ENCODE results near the gene TTC12. TPM values are rescaled to one million over a fixed set of nuclear protein-coding genes. Genes with fewer than 3 reads are reported as not detected.

TTC12 gene
- total RNA-seq, 2 experiments from 2014 or later: 14.2 to 14.3 TPM

DNA sequence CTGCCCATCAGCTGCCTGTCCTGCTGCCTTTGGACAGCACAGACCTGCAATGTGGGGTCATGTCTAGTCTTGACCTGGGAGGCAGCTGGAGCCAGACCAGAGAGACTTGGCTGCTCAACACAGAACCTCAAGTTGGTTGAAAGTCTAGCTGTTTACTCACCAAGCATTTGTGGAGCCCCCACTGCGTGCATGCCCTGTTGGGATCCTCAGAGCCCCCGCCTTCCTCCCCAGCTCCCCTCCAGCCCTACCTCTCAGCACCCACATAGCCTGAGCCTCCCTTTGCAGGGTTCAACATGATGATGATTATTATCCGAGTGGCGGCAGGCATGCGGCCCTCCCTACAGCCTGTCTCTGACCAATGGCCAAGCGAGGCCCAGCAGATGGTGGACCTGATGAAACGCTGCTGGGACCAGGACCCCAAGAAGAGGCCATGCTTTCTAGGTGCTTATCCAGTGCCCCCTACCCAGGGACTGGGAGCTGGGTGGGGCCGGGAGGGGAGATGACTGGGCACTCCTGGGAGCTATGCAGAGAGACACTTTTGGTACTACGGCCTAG lies 81.5 kb downstream of the TTC12 start:
- ChIA-PET CTCF (no interaction called here), POLR2A (no interaction called here)

DNA sequence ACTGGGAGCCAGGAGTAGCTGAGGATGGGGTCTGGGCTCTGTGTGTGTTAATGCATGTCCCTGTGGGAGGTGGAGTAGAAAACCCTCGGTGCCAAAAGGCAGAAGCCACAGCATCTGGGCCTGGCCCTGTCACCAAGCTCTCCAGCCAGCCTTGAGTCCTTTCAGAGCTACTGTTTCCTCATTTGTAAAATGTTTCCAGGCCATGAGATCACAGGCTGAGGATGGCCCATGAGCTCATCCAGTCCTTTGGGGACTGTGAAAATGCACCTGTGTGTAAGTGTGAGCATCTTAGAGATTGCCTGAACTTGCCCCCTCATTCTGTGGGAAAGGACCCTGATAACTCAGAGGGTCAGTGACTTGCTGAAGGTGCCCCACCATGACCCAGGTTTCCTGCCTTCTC lies 82.3 kb downstream of the TTC12 start:
- ChIA-PET POLR2A (no interaction called here), CTCF (no interaction called here)

DNA sequence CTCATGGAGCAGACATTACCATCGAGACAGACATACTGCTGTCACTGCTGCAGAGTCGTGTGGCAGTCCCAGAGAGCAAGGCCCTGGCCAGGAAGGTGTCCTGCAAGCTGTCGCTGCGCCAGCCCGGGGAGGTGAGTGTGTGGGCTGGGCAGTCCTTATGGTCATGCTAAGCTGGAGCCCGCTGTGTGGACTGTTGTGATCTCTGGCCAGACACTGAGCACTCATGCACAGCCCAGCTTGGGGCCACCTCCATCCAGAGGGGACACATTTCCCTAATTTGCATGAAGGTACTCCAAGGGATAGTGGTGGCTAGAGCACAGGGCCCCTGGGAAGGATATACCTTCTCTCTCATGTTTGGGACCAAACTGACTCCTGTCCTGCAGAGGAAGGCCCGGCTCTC lies 82.8 kb downstream of the TTC12 start:
- CTCF ChIA-PET: no interaction called here

DNA sequence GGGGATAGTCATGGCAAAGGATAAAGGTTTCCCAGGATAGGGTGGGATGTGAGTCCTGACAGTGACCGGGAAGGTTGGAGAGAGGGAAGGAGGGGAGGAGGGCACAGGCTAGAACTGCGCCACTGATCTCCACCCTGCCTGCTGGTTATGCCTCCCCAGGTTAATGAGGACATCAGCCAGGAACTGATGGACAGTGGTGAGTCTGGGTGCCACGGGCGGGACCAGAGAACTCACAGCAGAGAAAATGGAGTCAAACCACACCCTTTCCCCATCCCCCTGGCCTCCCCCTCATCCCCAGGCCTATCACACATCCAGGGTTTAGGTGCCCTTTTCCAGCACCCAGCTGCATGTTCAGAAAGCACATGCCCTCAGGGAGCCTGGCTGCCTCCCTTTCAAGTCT lies 83.4 kb downstream of the TTC12 start:
- ChIA-PET CTCF (no interaction called here), POLR2A (no interaction called here)

More for the DNA sequence above, 82.8 kb downstream of the TTC12 start:
- POLR2A ChIA-PET: no interaction called here

DNA sequence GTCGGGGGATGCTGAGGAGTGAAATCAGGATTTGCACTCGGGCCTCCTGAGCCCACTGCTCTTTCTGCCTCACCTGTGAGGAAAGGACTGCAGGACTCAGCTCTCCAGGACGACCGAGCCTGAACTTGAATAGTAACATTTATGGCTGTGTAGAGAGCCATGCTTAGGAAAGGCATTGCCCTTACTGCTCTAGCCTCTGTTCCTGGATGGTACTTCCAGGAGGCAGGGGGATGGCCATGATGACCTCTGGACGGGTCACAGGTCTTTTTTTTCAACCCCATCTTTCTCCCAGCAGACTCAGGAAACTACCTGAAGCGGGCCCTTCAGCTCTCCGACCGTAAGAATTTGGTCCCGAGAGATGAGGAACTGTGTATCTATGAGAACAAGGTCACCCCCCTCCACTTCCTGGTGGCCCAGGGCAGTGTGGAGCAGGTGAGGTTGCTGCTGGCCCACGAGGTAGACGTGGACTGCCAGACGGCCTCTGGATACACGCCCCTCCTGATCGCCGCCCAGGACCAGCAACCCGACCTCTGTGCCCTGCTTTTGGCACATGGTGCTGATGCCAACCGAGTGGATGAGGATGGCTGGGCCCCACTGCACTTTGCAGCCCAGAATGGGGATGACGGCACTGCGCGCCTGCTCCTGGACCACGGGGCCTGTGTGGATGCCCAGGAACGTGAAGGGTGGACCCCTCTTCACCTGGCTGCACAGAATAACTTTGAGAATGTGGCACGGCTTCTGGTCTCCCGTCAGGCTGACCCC lies 84.5 kb downstream of the TTC12 start:
- ChIA-PET CTCF (no interaction called here), POLR2A (no interaction called here)

DNA sequence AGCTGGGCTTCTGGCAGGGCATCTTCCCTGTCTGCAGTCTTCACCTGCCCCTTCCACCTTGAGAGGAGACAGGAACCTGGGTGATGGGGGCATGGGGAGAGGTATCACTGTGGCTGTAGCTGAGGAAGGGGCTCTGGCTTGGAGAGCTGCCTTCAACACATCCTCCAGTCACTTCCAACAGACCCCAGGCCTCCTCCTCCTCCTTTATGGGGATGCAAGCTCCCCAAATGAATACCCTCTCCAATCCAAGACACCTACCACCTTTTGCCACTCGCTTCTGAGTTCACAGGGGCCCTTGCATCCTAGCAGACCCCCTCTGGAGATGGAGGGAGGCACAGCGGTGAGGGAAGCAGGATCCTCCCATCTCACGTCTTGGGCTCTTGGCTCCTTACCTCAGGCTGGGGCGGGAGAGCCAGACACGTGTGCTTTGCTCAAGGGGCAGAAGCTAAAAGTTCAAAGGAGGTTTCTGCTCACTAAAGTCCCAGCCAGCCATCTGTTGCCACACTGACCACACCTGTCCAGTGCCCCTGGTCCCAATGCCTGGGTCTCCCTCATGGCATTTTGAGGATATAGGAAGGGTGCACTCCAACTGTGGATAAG lies 86.3 kb downstream of the TTC12 start:
- ChIA-PET POLR2A (no interaction called here), CTCF (no interaction called here)

DNA sequence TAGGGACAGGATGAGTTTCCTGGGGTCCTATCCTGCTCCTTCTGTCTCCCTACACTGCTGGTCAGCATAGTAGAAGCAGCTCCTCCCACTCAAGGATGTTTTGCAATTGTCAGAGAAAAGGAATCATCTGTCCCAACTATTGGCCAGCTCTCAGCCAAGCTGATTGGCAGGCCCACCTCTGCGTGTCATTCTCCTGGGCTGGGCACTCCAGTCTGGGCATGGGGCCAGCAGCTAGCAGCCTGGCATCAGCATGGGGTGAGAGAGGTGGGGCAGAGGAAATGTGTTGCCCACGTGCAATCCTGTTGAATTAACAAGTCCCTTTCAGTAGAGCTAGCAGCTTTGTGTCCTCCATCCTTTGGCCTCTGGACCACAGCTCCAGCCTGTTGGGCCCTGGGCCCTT lies 87.3 kb downstream of the TTC12 start:
- ChIA-PET POLR2A (no interaction called here), CTCF (no interaction called here)

DNA sequence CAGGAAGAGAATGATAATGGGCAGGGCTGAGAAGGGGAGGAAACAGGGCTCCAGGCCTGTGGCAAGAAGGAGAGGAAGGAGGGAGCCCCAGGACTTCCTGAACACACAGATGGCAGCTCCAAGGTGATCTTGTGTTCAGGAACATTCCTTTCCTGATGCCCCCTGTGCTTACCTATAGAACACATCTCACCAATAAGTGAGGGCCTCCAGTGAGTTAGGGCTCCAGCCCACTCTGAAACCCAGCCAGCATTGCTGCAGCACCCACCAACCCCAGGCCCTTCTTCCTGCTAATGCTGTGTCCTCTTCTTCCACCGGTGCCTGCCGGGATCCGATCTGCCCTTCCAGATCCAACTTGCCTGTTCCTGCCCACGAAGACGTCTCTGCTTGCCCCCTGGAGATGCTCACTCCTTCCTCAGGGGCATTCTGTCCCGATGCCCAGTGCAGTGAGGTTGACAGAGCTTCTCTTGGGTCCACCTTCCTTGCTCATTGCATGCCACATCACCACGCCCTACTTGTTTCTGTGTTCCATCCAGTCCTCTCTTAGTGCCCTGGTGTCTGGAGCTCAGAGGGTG lies 90.6 kb downstream of the TTC12 start:
- ChIA-PET POLR2A (no interaction called here), CTCF (no interaction called here)

DNA sequence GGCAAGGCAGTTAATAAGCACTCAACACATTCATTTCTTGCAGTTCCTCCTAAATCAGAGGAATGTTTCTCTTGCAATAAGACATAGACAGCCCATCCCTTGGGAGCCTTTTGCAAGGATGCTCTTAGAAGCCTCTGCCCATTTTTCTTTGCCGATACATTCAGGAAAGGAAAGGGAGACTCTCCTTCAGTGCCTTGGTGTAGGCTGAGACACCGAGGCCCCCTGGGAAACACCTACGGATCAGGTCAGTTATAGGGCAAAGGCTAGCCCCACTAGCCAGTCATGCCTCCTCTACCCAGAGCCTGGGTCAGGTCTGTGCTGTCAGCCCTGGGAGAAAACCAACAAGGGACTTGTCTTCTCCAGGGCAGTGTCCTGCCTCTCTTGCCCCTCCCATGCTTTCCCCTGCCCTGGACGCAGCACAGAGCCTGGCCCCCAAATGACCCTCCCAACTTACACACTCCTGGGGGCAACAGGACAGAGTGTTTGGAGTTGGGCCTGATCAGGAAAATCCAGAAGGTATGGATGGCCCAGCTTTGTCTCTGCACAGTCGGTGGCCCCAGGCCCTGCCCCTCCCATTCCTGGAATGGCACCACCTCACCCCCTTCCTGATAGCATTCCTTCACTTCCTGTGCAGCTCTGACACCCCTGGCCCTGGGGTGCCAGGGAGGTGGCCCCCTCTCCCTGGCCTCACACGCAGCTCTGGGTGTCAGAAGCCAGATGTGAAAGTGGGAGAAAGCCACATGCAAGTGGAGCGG lies 91.5 kb downstream of the TTC12 start:
- CTCF ChIA-PET: no interaction called here
- POLR2A ChIA-PET: no interaction called here

DNA sequence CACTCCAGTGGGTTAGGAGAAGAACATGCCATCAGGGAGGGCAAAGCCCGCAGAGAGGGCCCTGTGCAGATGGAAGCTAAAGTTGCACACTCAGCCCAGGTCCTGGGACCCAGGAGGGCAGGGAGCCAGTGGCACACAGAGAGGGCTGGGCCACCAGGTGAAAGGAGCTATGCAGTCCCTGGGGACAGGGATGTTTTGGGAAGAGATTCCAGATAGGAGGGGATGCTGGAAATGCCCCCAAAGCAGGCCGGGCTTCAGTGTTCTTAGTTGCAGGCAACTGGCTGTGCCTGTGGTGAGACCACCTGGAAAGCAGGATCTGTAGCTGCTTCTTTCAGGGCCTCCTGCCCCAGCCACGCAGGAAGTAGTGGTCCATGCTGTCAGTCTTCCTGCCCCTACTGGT lies 92.8 kb downstream of the TTC12 start:
- POLR2A ChIA-PET: no interaction called here

DNA sequence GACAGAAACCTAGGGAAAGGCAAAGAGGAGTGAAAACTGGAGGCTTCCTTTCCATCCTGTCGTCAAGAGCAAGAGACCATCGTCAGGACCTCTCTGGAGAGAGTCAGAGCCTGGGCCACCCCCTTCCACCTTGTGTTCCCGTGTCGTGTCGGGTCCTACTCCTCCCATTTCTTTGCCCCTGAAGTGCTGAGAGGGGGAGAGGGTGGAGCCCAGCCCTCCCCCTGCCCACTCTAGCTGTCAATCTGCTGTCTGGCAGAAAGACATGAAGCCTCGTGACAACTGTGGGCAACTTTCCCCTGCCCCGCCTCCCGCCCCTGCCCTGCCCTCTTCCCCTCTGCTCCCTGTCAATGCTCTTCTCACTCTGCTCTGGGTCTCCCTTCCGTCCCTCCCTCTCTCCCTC lies 93.8 kb downstream of the TTC12 start:
- CTCF ChIA-PET: no interaction called here
- POLR2A ChIA-PET: no interaction called here

More for the DNA sequence above, 92.8 kb downstream of the TTC12 start:
- CTCF ChIA-PET: no interaction called here

DNA sequence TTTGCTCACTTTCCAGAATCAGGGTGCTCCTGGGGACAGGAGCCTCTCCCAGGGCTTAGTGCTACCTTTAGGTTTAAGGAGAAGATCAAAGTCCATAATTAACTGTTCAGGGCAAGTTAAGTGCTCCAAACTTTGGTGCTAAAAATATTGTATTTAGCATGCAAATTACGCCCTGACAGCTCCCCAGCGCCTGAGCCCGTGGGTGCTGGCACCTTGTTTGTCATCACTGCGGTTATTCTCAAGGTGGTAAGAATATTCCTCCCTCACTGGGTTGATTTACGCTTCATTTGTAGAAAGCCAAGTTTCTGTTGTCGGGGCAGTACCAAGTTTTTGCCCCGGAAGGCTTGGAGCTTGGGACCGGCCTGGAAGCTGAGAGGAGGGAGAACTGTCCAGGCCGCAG lies 94.5 kb downstream of the TTC12 start:
- CTCF ChIA-PET: no interaction called here
- POLR2A ChIA-PET: no interaction called here

DNA sequence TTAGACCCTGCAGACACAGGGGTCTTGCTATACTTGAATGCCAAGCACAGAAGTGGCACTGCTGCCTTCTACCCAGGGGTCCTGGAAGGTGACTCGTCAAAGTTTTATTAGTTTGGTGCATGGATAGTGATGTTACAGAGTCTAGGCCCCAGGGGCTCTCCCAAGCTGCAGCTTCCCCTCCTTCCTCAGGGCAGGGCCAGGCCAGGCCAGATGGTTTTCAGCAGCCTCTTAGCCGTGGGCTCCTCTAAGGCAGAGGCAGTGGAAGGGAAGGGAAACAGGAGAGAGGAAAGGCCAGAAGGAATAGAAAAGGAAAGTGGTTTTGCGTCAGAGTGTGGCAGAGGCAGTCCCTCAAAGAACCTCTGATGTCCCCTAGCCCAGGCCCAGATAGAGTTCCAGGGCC lies 95.1 kb downstream of the TTC12 start:
- POLR2A ChIA-PET: no interaction called here
- CTCF ChIA-PET: no interaction called here

DNA sequence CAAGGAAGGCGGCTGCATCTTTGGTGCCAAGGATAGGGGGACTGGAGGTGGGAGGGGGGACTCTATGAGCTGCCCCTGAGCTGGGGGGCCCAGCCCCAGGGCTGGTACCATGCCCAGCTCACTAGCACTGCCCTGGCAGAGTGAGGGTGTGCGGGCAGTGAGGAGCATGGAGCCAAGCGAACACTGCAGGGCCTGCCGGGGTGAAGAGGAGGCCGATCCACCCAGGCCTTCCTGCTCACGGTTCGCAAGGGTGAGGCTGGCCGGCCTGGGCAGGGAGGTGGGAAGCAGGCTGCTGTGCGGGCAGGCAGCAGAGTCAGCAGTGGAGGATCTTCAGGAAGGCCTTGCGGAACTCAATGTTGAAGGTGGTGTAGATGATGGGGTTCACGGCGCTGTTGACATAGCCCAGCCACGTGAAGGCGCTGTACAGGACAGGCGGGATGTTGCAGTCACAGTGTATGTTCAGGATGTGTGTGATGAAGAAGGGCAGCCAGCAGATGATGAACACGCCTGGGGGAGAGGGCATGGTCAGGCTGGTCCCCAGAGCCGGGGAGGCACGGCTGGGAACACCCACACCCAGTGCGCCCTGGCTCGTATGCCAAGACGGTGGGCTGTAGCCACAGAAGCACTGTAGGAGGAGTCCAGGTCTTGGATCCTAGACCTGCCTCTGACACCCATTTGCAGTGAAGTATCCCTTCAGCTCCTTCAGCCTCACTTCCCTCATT lies 96.2 kb downstream of the TTC12 start:
- ChIA-PET CTCF (no interaction called here), POLR2A (no interaction called here)

DNA sequence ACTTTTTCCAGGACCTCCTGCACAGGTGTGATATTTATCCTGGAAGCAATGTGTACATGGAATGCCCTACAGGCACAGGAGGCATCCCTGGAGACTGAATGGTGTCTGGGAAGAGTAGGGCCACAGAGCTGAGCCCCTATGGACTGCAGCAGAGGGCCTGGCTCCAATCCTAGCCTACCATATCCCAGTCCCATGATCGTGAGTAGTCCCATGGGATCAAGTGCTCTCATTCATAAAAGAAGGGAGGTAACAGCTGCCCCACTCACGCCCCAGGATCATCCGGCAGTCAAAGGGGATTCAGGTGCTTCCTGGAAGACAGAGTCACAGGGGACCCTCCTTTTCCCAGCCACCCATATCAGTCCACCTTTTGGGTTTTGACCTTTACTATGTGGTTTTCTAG lies 97.2 kb downstream of the TTC12 start:
- POLR2A ChIA-PET: no interaction called here
- CTCF ChIA-PET: no interaction called here

DNA sequence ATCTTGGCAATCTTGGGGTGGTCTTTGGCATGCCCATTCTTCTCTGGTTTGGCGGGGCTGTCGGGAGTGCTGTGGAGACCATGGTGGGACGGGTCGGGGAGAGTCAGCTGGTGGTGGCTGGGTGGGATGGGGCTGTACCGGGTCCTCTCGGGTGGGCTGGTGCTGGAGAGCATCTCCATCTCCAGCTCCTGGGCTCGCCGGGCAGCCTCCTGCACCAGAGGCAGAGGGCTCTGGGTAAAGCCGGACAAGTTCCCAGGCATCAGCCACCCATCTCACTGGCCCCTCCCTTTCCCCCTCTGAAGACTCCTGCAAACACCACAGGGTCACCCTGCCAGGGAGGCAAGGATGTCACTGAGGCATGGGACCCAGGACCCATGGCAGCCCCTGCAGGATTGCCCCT lies 98.3 kb downstream of the TTC12 start:
- POLR2A ChIA-PET: no interaction called here
- CTCF ChIA-PET: no interaction called here

DNA sequence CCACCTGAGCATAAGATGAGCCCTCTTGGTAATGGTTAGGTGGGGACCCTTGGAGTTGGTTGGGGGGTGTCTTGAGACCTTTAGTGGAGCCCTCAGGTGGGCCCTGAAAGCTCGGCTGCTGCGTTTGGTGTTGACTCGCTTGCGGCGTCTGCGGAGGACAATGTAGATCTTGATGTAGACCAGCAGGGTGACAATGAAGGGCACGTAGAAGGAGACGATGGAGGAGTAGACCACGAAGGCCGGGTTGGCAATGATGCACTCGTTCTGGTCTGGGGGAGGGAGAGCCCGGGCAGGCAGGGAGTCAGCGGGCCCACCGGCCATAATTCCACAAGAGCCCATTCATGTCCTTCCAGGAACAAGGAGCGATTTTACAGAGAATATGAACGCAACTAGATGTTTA lies 101.0 kb downstream of the TTC12 start:
- POLR2A ChIA-PET: no interaction called here
- CTCF ChIA-PET: no interaction called here

All from activated CD8-positive, alpha-beta memory T cell treated with anti-CD3 and anti-CD28 coated beads for 36 hours (primary cell).